ENCODE results near the gene MMP24.

The MMP24 gene

DNA sequence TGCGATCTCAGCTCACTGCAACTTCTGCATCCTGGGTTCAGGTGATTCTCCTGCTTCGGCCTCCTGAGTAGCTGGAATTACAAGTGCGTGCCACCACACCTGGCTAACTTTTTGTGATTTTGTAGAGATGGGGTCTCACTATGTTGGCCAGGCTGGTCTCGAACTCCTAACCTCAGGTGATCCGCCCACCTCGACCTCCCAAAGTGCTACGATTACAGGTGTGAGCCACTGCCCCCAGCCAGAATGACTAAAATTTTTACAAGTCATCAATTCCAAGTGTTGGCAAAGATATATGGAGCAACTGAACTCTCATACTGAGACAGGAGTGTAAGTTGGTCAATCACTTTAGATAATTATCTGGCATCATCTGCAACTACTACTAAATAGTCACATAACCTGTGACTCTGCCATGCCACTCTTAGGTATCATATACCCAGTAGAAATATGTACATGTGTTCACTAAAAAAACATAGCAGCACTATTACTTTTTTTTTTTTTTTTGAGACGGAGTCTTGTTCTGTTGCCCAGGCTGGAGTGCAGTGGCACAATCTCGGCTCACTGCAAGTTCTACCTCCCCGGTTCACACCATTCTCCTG lies 55.1 kb downstream of the MMP24 start:
- DNase-seq, result no peak

DNA sequence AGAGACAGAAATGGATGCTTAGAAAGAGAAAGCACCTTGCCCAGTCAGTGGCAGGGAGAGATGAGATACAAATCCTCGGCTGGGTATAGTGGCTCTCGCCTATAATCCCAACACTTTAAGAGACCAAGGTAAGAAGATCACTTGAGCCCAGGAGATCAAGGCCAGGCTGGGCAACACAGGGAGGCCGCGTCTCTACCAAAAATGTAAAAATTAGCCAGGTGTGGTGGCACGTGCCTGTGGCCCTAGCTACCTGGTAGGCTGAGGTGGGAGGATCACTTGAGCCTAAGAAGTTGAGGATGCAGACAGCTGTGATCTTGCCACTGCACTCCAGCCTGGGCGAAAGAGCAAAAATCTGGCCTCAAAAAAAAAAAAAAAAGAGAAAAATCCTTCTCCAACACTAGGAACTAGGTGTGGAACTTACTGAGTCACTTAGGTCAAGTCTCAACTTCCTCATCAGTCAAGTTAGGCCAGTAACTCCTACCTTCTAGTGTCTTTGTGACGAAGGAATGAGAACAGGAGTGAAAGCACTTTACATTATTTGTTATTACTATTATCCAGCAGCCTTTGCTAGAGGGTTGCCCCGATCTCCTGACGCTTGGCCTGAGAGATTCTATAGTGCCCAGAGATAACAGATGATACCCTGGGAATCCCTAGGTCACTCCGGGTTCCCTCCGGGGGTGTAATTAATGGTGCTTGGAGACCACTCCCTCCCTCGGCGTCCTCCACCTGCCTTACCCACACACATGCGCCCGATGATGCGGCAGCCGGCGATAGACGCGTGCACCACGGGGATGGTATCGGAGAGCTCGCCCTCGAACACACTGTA lies 57.2 kb downstream of the MMP24 start:
- no peak for DNase-seq

DNA sequence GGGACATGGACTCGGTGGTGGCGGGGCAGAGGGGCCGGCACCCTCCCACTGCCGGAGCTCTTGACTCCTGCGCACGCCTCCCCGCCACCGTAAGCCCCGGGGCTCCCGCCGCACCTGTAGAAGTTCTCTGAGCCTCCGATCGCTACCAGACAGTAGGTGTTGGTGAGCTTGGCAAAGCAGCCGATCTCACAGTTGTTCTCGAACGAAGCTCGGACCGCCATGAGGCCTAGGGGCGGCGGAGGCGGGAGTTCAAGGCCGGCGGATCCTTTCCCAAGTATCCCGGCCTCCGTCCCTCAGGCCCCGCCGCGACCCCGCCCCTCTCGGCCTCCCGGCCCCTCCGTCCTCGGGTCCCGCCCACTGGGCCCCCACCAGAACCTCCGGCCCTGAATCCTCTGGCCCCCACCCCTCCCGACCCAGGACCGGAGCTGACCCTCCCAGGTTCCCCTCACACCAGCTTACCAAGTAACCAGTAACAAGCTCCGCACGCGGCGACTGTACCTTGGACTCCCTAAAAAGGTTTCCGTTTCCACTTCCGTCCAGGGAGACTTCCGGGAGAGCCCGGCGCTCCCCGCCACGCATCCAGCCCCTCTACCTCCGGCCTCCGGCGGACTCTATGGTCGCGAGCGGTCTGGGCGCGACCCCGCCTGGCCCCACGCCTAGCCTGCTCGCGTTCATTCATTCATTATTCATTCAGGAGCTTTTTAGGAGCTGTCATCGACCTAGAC lies 57.9 kb downstream of the MMP24 start, which contains the start of gene EIF6:
Gene EIF6, minus strand, starts transcription at position 506 of the 725 bp plus-strand sequence. Its CDS starts 285 bp downstream, at position 221.
- peak; percentile 83 for DNase-seq

DNA sequence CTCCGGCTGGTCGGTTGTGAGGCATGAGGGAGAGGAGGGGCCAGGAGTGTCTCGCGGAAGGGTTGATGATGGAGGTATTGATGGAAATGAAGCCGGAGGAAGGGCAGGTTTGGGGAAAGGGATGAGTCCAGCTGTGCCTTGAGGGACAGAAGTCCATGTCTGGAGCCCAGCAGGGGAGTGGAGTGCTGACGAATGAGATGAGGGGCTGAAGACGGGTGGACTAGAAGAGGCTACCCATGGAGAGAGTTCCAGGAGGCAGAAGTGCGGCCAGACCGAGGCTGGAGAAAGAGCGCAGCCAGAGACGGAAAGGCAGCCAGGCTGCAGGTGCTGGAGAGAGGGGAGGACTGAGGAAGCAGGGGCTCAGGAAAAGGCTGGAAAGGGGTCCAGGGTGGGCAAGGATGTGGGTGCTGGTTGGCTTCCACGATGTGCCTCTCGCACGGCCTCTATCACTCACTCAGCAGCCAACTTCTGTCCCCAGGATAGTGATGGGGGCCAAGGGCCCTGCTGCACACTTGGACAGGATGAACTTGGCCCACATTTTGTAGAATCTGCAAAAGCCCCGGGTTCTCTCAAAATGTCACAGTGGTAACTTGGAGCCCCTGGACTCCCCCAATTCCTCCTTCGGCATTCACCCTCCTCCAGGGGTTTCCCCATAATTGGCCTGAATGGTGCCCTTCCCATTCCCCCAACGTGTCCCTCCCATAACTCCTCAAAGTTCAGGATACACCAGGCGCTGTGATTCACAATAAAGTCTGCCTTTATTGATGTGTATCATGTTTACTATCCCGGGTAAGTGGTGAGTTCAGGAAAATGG lies 58.7 kb downstream of the MMP24 start:
- no peak for DNase-seq

DNA sequence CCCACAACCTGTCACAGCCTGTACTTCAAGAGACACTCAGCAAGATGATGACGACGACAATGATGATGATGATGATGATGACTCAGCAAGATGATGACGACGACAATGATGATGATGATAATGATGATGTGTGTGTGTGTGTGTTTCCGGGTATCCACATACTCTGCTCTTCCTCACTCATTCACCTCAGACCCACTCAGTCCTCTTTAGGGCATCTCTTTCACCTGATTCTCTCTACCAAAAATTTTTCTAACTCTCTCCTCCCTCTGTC lies 59.3 kb downstream of the MMP24 start:
- DNase-seq, result no peak

DNA sequence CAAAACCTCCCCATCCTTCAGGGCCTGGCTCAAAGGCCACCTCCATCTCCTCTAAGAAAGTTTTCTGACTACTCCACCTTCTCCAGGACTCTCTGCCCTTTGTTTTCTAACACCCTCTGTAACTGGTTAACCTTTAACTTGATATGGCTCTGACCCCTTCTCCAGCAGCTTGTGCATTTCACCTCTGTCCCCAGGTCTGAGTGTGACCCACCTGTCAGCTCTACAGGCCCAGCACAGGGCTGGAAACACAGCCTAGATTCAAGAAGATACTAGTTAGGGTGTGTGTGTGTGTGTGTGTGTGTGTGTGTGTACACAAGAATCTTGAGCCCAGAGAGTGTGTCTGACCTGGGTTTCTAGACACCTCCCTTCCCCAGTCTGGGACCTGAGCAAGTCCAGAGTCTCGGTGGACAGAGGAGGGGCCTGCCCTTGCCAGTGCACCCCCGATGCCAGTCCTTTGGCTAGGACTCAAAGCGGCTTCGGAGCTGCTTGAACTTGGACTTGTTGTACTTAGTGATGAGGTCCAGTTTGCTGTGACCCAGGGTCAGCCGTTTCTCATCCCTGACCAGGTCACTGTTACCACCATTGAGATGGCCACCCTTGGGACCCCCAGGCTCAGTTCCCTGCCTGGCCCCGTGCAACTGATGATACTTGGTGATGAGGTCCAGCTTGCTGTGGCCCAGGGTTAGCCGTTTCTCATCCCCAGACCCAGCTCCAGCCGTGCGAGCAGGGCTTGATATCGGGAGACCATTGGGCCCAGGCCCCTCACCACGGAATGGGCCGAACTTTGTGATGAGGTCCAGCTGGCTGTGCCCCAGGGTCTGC lies 59.8 kb downstream of the MMP24 start:
- no peak for DNase-seq

DNA sequence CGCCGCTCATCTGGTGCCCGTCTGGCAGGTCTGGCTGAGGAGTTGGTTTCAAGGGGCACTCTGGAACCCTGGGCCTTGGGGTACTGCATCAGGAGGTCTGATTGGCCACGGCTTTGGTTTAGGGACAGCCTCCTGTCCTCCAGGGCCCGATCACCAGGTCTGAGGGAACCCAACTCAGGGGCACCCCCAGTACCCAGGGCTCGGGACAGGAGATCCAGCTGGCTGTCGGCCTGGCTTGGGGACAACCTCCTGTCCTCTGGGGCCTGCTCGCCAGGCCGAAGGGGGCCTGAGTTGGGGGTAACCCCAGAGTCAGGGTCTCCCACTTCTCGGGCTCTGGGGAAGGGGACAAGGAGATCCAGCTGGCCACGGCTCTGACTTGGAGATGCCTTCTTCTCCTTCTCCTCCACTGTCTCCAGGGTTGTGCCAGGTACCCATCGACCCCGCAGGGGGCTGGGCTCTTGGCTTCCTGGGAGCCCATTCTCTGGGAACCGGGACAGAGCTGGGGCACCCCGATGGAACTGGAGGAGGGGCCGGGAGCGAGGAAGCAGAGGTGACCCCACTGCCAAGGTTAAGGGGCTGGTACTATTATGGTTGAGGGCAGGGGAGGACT lies 60.5 kb downstream of the MMP24 start:
- no peak for DNase-seq

DNA sequence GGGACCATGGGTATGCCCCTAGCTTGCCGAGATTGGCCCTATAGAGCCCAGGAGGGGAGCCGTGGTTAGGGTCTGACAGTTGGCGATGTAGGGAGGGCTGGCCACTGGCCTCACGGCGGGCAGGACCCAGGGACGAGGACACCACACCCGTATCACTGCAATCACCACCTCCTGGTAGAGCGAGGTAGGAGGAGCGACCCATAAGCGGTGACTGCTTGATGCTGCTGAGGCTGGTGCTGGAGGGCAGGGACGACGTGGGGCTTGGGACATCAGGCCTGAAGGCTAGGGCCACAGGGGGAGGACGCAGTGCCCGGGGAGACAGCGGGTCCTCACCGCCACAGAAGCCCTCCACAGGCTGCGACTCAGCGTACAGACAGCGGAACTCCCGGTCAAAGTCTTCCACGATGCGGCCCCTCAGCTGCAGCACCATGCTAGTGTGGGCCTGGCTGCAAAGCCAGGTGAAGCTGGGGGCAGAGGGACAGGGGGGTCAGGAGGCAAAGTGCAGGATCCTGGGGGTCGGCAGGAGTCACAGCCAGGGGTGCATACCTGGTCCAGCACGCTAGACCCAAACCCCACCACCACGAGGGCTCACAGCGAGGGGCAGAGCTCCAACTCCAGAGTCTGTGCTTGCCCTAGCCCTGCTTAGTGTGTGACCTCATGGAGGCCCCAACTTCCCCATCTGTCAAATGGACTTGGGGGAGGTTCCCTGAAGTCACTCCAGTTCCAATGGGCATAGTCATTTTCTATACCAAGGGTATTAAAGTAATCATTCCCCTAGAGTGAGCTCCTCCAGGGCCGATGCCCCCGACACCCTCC lies 61.2 kb downstream of the MMP24 start:
- no peak for DNase-seq

DNA sequence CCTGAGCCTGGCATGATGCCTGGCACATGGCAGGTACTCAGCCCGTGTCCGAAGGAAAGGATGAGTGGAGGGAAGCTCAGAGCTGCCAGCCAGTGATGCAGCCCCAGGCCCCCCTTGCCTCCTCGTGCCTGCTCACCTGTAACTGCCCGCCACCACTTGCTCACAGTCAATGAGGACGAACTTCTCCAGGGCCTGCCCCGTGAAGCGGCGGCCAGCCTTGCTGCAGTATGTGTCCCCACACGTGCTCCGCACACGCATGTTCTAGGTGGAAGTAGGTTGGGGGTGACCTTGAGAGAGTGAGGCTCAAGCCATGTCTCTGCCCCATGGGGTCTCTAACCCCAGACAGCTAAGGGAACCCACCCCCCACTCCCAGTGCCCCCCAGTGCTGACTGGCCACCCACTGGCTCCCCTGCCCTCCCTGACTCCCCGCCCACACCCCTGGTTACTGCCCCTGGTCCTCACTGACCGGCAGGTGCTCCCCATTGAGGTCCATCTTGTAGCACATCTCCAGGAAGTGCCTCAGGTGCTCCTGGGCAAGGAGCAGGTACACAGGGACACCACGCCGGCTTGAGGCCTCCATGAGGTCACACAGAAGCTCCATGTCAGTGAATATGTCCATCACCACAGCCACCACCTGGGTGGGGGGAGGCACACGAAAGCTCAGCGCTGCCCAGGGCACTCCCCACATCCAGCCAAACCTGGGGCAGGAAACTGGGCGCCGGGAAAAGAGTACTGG lies 62.0 kb downstream of the MMP24 start:
- no peak for DNase-seq

DNA sequence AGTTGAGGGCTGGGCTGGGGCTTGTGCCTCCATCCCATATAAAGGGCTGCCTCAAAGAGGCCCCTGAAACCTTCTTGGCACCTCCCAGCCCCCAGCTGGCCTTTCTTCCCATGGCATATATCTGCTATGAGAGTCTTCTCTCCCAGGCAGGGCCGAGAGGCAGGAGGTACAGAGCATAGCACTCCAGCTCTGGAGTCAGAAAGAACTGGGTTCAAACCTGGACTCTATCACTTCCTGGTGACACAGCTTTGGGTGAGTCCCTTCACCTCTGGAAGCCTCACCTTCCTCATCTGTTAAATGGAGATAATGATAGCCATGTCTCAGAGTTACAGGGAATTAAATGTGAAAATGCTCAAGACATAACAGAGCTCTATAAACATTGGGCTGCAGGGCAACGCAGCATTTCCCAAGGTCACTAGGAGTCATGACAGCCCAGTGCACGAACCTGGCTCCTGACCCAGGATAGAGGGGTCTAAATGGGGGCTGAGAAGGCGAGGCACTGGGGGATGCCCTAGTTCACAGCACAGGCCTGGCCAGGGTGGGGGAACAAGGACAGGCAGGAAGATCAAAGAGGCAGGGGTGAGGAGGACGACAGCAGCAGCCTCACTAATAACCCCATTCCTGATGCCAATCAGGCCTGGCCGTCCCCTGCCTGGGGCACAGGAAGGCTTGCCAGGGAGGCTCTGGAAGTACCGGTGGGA lies 63.8 kb downstream of the MMP24 start:
- DNase-seq, result no peak

DNA sequence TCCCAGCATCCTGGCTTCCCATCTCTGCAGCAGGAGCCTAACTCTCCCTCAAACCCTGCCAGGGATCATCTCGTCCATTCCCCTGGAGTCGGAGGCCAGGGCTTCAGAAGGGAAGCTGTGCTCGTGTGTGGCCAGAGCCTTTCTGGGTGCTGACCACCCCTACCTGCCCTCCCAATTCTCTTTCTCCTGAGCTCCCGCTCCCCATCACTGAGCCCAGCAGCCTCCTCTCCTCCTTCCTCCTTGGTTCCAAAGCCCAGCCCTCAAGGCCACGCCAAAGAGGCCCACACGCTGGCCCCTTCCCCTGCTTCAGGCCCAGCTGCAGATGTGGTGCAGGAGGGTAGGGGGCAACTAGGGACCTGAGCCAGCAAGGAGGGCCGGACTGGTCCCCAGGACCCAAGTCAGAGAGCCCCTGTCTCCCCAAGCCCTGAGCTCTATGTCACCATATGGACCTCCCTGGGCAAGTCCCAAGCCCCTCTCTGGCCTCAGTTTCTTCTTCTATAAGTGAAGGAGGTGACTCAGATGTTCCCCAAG lies 64.5 kb downstream of the MMP24 start:
- no peak for DNase-seq

DNA sequence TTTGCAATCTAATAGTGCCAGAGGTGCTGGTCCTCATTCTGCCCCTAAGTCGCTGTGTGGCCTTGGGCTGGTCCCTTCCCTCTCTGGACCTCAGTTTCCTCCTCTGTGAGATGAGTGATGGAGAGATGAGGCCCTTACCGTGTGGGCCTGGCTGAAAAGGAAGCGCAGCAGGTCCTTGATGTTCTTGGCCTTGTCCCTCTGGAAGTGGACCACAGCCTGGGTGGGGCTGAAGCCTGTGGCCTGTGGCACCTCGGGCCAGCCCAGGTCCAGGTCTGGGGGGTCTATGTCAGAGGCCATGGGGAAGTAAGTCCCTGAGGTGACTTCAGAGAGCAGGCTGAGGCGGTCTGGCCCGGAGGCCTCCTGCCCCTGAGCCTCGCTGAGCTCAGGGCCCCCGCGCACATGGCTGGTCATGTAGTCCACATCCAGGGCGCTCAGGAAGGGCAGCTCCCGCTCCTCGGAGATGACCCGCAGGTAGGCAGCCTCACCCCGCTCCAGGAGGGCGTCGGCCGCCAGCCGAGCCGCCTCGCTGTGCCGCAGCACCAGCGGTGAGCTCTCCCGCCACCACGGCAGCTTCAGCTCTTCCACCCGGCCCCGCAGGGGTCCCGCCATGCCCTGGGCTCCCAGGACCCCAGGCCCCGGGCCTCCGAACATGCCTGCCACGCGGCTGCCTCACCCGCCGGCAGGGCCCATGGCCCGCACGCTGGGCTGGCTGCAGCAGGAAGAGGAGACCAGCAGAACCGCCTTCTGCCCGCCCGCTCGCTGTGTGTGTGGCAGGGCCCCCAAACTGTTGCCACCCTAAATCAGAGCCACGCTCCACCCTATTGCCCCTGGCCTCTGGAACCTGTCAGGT lies 65.4 kb downstream of the MMP24 start, which contains the start of gene FAM83C:
Gene FAM83C, minus strand, starts transcription at position 772 of the 850 bp plus-strand sequence. Its CDS starts 121 bp downstream, at position 651.
- no peak for DNase-seq

DNA sequence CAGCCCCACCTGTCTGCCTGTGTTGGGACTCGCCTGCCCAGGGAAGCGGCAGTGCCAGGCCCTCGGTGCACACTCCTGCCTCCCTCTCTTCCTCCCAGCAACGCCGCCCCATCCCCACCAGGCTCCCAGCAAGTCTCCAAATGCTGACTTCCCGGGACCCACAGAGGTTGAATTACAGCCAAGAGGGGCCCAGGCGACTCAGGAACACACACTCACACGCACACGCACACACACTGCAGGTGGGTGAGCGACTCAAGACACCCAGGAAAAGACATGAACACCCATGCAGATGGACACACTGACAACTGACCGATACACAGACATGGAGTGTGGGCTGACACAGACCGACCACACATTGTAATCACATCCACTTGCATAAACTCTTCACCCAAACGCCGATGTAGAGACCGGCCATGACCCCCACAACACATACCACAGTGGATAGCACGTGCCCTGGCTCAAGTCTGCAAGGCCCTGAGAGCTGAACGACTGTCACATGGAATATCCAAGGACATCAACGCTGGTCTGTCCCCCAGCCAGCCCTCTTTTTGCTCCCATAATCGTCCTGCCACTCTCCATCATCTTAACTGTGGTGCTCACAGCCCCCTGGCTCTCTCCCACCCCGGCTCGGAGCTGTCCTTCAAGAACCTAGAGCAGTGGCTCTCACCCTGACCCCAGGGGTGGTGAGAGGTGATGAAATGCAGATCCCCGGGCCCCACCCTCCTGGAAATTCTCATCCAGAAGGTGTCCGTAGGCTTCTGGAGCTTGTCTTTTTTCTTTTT lies 66.2 kb downstream of the MMP24 start:
- no peak for DNase-seq

DNA sequence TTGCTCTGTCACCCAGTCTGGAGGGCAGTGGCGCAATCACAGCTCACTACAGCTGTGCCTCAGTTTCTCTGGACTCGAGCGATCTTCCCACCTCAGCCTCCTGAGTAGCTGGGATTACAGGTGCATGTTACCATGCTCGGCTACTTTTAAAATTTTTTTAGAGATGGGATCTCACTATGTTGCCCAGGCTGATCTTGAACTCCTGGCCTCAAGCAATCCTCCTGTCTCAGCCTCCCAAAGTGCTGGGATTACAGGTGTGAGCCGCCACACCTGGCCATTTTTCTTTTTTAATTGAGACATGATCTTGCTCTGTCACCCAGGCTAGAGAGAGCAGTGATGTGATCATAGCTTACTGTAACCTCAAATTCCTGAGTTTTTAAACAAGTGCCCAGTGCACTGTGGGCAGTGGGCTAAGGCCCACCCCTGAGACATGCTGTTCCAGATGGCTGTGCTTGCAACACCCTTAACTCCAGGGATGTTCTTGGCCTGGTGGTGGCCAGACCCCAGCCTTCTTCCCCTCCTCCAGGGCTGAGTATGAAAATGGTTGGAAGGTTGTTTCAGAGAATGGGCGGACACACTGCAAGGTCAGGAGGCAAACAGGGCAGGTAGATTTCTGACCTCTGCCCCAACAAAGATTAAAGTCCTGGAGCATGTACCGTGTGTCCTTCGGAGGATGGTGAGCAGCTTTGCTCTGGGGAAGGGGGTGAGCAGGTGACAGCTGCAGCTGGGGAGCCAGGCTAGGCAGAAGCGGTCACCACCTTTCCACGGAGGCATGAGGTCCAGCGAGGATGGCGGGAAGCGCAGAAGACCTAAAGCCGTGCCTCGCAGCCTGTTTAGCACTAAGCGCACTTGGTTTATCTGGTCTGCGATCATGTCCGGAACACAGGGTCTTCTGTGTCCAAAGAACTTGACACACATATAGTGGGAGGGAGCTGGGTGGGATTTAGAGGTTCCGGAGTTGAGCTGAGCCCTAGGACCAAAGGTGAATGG lies 67.1 kb downstream of the MMP24 start:
- DNase-seq, result no peak

DNA sequence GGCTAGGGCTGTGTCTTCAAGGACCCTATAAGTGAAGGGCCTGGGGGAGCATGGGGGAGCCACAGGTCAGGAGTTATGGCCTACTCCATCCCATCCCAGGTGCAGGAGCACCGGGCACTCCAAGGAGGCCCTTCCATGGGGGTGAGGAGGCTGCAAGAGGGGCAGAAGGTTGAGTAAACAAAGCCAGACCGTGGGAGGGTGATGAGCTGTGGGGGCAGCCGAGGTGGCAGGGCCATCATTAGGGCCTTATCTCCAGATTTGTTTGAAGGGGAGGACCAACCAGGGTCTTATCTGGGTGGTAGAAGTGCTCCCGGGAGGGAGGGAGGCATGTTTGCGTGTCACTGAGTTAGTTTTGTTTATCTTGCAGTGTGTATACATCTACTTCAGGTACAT lies 67.8 kb downstream of the MMP24 start:
- DNase-seq, result no peak

DNA sequence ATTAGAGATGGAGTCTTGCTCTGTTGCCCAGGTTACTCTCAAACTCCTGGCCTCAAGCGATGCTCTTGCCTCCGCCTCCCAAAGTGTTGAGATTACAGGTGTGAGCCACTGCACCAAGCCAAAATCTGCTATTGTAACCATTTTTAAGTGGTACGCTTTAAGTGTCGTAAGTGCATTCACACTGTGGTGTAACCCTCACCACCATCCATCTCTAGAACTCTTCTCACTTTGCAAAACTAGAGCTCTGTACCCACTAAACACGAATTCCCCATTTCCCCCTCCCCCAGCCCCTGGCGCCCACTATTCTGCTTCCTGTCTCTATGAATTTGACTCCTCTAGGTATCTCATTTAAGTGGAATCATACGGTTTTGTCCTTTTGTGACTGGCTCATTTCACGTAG lies 68.6 kb downstream of the MMP24 start:
- no peak for DNase-seq
